SJSA1 (cell line): ENCODE data around the gene ISCA2. TPM values are rescaled to one million over a fixed set of nuclear protein-coding genes. Genes with fewer than 3 reads are reported as not detected.

Source experiments
- DNase-seq, 2 experiments: peaks; one replicate each; pipeline ENCODE4 v3.0.0-alpha.2; 2015 to 2020; ENCODE audit warnings: low spot score in 2 of 2, low read depth in 1 of 2
- H3K27ac ChIP-seq: fragments of 250-450 bp; sonication (Bioruptor Pico); 2 replicates; pipeline ENCODE4 v1.5.1; 2020; ENCODE audit warnings: mild to moderate bottlenecking, moderate library complexity
- H3K27me3 ChIP-seq: fragments of 250-450 bp; sonication (Bioruptor Pico); replicated peaks from 2 replicates; pipeline ENCODE4 v1.5.1; 2020; ENCODE audit warnings: mild to moderate bottlenecking, moderate library complexity
- H3K36me3 ChIP-seq: fragments of 250-450 bp; sonication (Bioruptor Pico); 2 replicates; pipeline ENCODE4 v1.5.1; 2020; ENCODE audit warnings: mild to moderate bottlenecking
- H3K4me1 ChIP-seq: fragments of 250-450 bp; sonication (Bioruptor Pico); replicated peaks from 2 replicates; pipeline ENCODE4 v1.6.1; 2021; ENCODE audit warnings: mild to moderate bottlenecking
- H3K4me3 ChIP-seq: fragments of 250-450 bp; sonication (Bioruptor Pico); 2 replicates; pipeline ENCODE4 v1.5.1; 2020; ENCODE audit warnings: mild to moderate bottlenecking
- H3K9me3 ChIP-seq: fragments of 250-450 bp; sonication (Bioruptor Pico); replicated peaks from 2 replicates; pipeline ENCODE4 v1.5.1; 2020; ENCODE audit warnings: mild to moderate bottlenecking
- total RNA-seq: library from RNA; depleted of rRNA; stranded (reverse); fragments of >200 nt; shearing (Covaris generic); gene quantifications from 2 replicates; pipeline ENCODE4 v1.2.3, GENCODE V29; 2014

ISCA2 gene
- total RNA-seq, 1 experiment from 2014 or later, result 29.5 TPM

DNA sequence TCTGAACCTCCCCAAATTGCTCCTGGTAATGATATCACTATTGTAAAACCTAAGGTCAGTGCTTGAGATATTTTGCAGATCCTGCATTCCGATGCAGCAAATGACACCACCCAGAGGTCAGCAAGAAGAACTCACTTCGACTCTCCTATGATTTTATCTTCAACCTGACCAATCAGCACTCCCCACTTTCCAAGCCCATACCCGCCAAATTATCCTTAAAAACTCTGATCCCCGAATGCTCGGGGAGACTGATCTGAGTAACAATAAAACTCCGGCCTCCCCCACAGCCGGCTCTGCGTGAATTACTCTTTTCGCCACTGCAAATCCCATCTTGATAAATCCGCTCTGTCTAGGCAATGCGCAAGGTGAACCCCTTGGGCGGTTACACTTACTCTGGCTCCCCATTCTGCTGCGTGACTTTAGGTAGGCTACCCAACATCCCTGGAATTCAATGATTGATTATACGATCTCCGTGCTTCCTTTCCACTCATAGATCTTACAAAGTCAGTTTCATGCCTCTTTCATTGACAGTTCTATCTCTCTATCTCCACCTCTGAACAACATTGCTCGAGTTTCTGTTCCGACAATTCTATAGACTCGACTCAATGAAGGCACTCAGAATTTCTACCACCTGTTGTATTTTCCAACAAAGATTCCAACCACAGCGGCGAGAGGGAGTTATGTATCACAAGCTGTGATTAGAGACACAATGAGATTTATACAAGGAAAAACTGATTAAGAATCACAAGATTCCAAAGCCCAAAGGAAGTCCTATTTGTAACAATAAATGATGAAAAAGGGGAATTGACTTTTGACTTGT lies 1.4 kb upstream of the ISCA2 start:
- DNase-seq, result no peak
- peaks cover 26% of the 10 kb centered on the region for H3K4me1 ChIP-seq
- no peaks in the 10 kb centered on the region for H3K27me3 ChIP-seq

DNA sequence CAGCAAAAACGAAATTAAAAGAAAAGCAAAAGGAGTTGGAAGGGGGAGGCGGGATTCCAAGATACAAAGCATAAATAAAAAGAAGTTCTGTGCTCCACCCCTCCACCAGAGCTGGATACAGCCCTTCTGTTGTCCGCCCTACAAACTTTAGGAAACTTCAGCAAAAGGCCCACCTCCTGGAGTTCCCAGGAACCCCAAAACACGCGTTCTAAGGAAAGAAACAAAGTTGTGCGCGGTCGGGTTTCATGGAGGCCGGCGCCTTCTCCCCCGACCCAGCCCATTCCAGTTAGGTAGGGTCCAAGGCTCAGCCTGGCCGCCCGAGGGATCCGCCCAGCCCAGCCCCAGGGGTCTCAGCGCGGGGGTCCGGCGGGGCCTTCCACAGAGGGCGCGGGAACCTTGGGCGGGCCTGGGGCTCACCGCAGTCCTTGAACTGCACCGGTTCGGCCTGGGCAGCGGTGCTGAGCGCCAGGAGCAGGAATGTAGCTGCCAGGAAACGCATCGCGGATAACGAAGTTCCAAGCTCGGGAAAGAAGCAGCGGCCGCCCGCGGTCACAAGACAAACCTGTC lies 706 bp upstream of the ISCA2 start, which contains the start of gene NPC2:
NPC2 (minus strand) TSS at position 530 of the 567 bp plus-strand sequence; CDS start at position 499, 31 bp downstream.
- Histone ChIP-seq H3K9me3 (no peaks in the 10 kb centered on the region), H3K4me1 (peaks cover 26% of the 10 kb centered on the region), H3K27ac (peak within 1 kb of the TSS; percentile 50), H3K4me3 (peak within 1 kb of the TSS; percentile 84), H3K36me3 (peaks cover 30% of the 10 kb centered on the region), H3K27me3 (no peaks in the 10 kb centered on the region)
- DNase-seq, result no peak

More for the DNA sequence above, 1.4 kb upstream of the ISCA2 start:
- Histone ChIP-seq H3K36me3 (peaks cover 24% of the 10 kb centered on the region), H3K9me3 (no peaks in the 10 kb centered on the region), H3K4me3 (peak overlapping the region; percentile 84), H3K27ac (no peak overlapping the region)

DNA sequence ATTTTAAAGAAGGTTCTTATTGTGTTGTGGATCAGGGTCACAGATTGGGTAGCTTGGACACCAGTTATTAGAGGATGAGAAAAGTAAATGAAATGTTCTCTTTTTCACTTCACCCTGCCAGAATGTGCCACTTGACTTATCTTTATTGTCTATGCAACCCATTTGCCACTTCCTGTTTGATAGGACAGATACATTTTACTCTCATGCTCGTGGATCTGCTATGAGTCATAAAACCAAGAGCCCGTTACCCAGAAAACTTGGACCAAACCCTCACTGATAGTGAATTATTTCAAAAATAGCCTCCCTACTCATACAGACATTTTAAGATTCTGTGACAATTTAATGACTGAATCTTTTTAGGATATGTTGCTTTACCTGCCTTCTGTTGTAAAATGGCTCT lies 1.8 kb downstream of the ISCA2 start:
- DNase-seq, result no peak

DNA sequence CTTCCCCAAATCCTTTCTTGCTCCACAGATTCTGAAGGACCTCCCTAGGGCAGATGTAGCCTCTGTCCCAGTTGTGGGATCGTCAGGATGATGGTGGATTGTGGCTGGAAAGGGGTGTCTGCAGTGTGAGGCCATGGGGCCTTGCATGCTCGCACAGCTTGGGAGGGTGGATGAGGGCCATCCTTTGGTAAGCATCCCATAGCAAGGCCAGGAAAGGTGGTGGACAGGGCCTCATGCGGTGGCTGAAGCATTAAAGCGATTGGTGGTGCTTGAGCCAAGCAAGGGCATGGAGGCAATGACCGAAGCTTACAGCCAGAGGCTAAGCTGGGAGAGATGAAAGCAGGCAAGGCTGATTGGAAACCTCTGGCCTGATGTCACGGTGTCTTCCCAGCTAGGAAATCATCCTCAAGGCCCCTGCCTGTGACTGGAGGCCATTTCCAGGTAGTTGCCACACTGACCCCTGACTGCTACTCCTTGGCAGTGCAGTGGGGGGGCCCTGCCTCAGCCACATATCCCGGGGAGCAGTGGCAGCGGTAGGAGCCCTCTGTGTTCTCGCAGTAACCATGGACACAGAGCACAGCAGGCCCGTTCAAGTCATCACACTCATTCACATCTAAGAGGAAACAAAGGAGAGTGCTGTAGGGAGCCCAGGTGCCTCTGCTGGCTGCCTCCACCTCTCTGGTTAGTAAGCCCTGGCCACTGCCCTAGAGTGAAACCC lies 7.0 kb downstream of the ISCA2 start:
- H3K9me3 ChIP-seq, result no peaks in the 10 kb centered on the region
- H3K4me1 ChIP-seq, result no peaks in the 10 kb centered on the region; the same call in 1 of the 2 replicates
- H3K36me3 ChIP-seq, result peaks cover 17% of the 10 kb centered on the region
- DNase-seq, result peak in 1 of 2 experiments; percentile 26
- H3K27ac ChIP-seq, result no peak overlapping the region
- no peaks in the 10 kb centered on the region for H3K27me3 ChIP-seq
- H3K4me3 ChIP-seq, result no peak overlapping the region

More for the DNA sequence above, 1.8 kb downstream of the ISCA2 start:
- H3K4me1 ChIP-seq, result peaks cover 16% of the 10 kb centered on the region
- H3K27ac ChIP-seq, result no peak overlapping the region
- no peaks in the 10 kb centered on the region for H3K27me3 ChIP-seq
- no peaks in the 10 kb centered on the region for H3K9me3 ChIP-seq
- no peak overlapping the region for H3K4me3 ChIP-seq
- peaks cover 30% of the 10 kb centered on the region for H3K36me3 ChIP-seq

DNA sequence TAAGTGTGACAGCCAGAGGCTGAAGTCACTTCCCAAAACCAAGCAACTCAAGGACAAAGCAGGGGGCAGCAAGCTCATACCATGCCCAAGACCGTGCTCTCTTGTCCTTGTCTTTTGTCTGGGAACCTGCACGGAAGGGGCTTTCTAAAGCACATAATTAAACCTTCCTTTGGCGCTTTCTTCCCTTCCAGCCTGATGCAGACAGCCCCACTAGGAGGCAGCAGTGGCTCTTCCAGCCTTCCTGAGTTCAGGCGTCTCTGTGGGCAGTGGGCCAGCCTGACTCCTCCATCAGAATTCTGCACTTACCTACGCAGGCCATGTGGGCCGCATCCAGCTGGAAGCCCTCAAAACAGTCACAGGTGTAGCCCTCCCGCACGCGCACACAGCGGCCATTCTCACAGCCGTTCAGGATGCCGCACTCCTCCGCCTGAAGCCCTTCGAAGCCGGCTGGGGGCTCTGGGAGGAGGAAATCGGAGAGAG lies 7.6 kb downstream of the ISCA2 start:
- no peaks in the 10 kb centered on the region for H3K27me3 ChIP-seq
- no peak overlapping the region for H3K27ac ChIP-seq
- DNase-seq, result peak in 1 of 2 experiments; percentile 58
- H3K36me3 ChIP-seq, result peaks cover 12% of the 10 kb centered on the region
- no peaks in the 10 kb centered on the region for H3K9me3 ChIP-seq
- no peaks in the 10 kb centered on the region; the same call in 1 of the 2 replicates for H3K4me1 ChIP-seq
- no peak overlapping the region for H3K4me3 ChIP-seq

DNA sequence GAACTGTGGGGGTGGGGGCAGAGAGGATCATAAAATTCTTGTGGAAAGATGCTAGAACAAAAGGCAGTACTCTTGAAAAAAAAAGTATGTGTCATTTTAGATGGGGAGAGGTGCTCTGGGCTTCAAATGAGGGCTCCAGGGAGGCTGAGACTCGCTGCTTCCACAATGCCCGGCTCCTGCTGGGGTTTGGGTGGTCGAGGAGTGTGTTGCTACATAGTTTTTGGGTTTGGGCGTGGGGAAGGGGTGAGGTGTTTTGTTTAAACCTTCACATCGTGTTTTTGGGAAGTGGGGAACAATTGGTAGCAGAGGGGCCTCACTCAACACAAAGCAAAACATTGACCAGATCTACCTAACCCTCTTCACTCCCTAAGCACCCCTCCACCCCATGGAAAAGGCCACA lies 8.1 kb downstream of the ISCA2 start:
- H3K9me3 ChIP-seq, result no peaks in the 10 kb centered on the region
- H3K4me1 ChIP-seq, result no peaks in the 10 kb centered on the region; the same call in 1 of the 2 replicates
- no peak overlapping the region for H3K4me3 ChIP-seq
- no peak overlapping the region for H3K27ac ChIP-seq
- H3K36me3 ChIP-seq, result peaks cover 7% of the 10 kb centered on the region
- no peak for DNase-seq
- no peaks in the 10 kb centered on the region for H3K27me3 ChIP-seq

DNA sequence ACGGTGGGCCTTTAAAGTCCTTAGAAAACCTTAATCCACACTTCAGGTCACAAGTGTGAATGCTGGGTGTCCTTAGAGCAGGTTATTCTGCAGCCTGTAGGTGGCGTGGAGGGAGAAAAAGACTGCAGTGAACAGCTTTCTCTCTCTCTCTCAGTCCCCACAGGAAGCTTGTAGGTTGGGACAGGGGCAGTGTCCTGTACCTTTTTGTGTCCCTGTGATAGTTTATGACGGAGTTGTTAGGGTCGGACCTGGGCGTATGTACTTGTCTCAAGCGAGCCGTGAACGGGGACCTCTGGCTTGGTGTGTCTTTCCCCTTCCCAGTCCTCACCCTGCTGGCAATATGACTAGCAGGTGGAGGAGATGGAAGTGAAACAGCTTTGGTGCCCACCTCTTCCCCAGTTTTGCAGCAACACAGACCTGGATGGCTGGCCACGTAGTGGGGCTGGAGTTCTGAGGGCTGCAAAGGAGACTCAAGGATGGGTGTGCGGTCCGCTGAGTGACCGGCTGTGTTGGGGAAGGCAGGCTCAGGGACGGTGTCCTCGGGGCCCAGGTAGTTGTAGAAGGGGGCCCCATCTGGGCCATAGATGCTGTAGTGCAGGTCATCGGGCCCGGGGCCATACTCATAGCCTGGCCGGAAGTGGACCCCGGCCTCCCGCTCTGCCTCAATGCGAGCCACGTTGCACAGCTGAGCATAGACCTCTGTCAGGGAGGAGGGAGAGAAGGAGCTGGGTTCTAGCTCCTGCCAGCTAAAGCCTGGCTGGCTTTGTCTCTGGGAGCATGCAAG lies 8.9 kb downstream of the ISCA2 start:
- H3K27ac ChIP-seq, result no peak overlapping the region
- peak in 1 of 2 experiments; percentile 44 for DNase-seq
- H3K9me3 ChIP-seq, result no peaks in the 10 kb centered on the region
- no peaks in the 10 kb centered on the region; the same call in 1 of the 2 replicates for H3K4me1 ChIP-seq
- H3K4me3 ChIP-seq, result no peak overlapping the region
- peaks cover 3% of the 10 kb centered on the region; the same call in 1 of the 2 replicates for H3K36me3 ChIP-seq
- H3K27me3 ChIP-seq, result no peaks in the 10 kb centered on the region

DNA sequence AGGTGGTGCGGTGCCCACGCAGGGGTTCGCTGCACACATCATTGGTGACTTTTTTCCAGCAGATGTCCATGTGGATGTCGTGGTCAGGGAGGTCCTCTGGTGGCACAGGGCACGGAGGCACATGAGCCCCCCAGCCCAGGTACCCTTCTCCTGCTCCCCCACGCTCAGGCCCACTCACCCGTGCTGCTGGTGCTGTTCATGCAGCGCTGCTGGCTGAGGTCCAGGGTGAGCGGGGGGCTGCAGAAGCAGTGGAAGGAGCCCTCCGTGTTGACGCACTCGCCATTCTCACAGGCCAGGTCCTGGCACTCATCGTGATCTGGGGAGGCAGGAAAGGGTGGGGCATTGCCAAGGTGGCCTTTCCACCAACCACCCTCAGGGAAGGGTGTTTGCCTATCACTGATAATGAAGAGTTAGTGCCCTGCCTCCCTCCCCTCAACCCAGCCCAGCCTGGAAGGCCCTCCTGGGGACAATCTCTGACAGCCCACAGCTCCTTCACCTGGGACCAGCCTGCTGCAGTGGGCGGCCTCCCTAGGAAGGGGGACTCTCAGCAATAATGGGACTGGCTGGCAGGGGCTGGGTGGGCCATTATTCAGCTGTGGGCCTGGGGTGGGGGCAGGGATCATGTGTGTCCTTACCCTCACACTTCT lies 9.8 kb downstream of the ISCA2 start:
- no peaks in the 10 kb centered on the region; the same call in 1 of the 2 replicates for H3K4me1 ChIP-seq
- H3K36me3 ChIP-seq, result no peaks in the 10 kb centered on the region; the same call in 1 of the 2 replicates
- no peak overlapping the region for H3K27ac ChIP-seq

DNA sequence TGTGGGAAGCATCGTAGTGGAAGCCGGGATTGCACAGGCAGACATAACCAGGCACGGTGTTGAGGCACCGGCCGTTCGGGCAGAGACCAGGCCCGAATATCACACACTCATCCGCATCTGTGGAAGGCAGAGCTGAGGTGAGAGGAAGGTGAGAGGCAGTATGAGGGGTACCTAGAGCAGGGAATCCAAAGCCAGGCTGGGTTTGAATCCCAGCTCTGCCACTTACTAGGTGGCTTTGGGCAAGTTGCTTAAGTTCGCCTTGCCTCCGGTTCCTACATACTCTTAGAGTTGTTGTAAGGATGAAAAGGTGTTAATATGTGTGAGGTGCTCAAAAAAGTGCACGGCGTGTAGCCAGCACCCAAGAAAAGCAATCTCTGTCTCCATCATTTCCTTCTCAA lies 10.4 kb downstream of the ISCA2 start:
- Histone ChIP-seq H3K27ac (no peak overlapping the region), H3K27me3 (no peaks in the 10 kb centered on the region), H3K4me1 (no peaks in the 10 kb centered on the region; the same call in 1 of the 2 replicates), H3K9me3 (no peaks in the 10 kb centered on the region), H3K36me3 (no peaks in the 10 kb centered on the region; the same call in 1 of the 2 replicates), H3K4me3 (no peak overlapping the region)
- DNase-seq, result no peak

More for the DNA sequence above, 9.8 kb downstream of the ISCA2 start:
- Histone ChIP-seq H3K4me3 (no peak overlapping the region), H3K9me3 (no peaks in the 10 kb centered on the region), H3K27me3 (no peaks in the 10 kb centered on the region)
- peak in 1 of 2 experiments; percentile 37 for DNase-seq

DNA sequence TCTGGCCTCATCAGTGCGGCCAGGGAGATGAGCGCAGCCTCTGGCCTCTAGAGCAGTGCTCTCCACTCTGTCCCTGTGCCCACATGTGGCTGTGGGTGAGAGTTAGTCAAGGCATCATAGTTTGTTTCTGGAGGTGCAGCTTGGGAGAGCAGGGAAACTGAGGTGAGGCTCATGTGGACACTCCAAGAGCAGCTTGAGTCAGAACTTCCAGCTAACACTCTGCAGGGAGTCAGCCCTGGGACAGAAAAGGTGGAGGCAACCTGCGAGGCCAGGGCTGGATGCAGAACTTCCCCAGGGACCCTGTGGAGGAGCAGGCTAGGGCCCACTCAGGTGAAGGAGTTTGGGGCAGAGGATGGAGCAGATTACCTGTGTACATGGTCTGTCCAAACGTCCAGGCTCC lies 10.8 kb downstream of the ISCA2 start:
- H3K36me3 ChIP-seq, result no peaks in the 10 kb centered on the region; the same call in 1 of the 2 replicates
- H3K9me3 ChIP-seq, result no peaks in the 10 kb centered on the region
- no peak overlapping the region for H3K4me3 ChIP-seq
- no peak for DNase-seq
- no peaks in the 10 kb centered on the region for H3K27me3 ChIP-seq
- H3K27ac ChIP-seq, result no peak overlapping the region
- H3K4me1 ChIP-seq, result no peaks in the 10 kb centered on the region; the same call in 1 of the 2 replicates

DNA sequence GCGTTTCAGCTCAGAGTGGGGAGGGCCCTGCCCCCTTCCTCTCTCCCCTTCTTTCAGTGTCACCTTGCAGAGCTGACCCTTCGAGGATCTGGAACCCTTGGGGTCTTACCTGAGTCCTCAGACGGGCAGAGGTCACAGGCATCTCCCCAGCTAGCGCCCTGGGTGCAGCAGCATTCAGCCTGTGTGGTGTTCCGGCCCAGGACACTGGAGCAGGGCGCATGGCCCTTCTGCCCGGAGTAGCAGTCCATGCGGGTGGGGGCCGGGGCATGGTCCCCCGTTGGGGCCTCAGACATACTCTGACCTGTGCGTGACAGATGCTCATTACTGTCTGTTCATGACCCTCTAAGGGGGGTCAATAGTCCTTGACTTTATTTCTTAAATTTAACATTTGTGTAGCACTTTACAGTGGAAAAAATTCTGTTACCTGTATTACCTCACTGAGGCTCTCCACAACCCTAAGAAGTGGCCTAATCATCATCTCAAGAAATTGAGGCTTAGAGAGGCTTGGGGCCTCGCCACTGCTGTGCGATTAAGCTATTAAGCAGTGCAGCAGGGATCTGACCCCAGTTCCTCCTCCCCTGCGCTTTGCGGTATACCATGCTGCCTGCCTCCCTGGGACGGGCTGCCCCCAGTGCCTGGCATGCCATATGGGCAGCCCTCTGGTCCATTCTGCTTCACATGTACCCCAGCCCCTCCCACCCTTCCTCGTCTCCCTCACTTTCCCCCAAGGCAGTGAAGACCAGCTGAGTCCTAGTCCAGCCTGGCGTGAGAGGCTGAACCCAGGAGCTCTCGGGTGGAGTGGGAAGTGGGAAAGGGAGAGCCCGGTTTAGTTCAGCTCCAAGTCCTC lies 11.5 kb downstream of the ISCA2 start:
- no peak overlapping the region for H3K4me3 ChIP-seq
- H3K27me3 ChIP-seq, result no peaks in the 10 kb centered on the region
- no peak overlapping the region for H3K27ac ChIP-seq
- peak in 1 of 2 experiments; percentile 36 for DNase-seq
- H3K4me1 ChIP-seq, result no peaks in the 10 kb centered on the region; the same call in 1 of the 2 replicates
- H3K36me3 ChIP-seq, result no peaks in the 10 kb centered on the region
- H3K9me3 ChIP-seq, result no peaks in the 10 kb centered on the region

DNA sequence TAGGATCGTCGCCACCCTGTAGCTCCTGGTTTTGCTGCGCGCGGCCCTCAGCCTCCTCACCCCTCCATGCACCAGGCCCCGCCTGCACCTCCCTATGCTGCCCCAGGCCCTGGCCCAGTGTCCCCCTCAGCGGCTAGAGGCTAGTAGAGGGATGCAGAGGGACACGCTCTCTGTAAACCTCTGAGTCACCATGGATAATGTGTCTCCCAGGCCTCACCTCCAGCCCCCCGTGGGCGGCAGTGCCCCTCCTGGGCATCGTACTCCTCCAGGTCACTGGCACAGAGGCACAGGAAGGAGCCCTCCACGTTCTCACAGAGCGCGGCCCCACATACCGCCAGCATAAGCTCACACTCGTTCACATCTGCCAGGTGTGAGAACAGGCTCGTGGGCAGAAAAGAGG lies 12.3 kb downstream of the ISCA2 start:
- peak in 1 of 2 experiments; percentile 34 for DNase-seq
- H3K27ac ChIP-seq, result no peak overlapping the region
- H3K27me3 ChIP-seq, result no peaks in the 10 kb centered on the region
- H3K4me1 ChIP-seq, result peaks cover 4% of the 10 kb centered on the region
- H3K9me3 ChIP-seq, result no peaks in the 10 kb centered on the region
- H3K36me3 ChIP-seq, result no peaks in the 10 kb centered on the region
- no peak overlapping the region for H3K4me3 ChIP-seq
